Measurements from ENCODE around the gene ALK.

Gene ALK

GRCh38 chr2:29276151-29276550, 645.2 kb downstream of the ALK start:
- H3K4me1 ChIP-seq (ENCODE audit: control insufficient read depth, insufficient read depth, low read length) = peaks cover 2% of the 10 kb centered on the region
- TF ChIP-seq ZIC2 (tag by site-specific recombination; IDR thresholded peaks at IDR 0.05) = peak; percentile 86
- TF ChIP-seq ZNF350 (tag by site-specific recombination; IDR thresholded peaks at IDR 0.05) = no peak
- H3K9me3 ChIP-seq (ENCODE audit: control insufficient read depth, insufficient read depth, low read depth, low read length) = no peaks in the 10 kb centered on the region
- no peak overlapping the region for H3K27ac ChIP-seq (ENCODE audit: extremely low read depth, low read depth, low read length)
- POLR2A ChIA-PET = no interaction called here
- CTCF ChIA-PET = no interaction called here
- H3K36me3 ChIP-seq (ENCODE audit: control insufficient read depth in 2 of 2, insufficient read depth in 1 of 2, low read length in 2 of 2) = no peaks in the 10 kb centered on the region
- no peak overlapping the region for H3K4me3 ChIP-seq (ENCODE audit: low read depth, low read length)

DNA sequence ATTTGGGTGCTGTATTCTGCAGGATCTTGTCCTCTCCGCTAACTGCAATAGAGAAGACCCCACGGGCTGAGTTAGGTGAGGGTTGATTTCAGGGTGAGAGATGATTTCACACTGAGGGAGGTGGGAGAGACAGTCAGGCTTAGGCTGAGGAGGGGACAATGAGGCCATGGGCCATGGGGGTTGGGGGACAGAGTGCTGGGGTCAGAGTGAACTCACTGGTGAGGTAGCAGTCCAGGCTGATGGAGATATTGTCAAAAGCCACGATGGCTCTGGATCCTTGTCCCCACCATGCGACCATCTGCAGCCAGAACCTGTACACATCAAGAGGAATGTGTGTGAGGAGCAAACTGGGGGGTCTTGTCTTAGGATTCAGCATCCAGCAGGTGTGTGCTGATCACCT, 646.2 kb downstream of the ALK start:
- no peak for TF ChIP-seq TCF7L2 (IDR thresholded peaks at IDR 0.05; ENCODE audit: borderline replicate concordance, low read depth, low read length)
- no peak for TF ChIP-seq ZBTB48 (tag by site-specific recombination; IDR thresholded peaks at IDR 0.05)
- TF ChIP-seq ZNF610 (tag by site-specific recombination; IDR thresholded peaks at IDR 0.05; ENCODE audit: borderline replicate concordance) = no peak
- TF ChIP-seq BCL11A (tag by site-specific recombination; IDR thresholded peaks at IDR 0.05; ENCODE audit: low read depth) = no peak
- H3K27ac ChIP-seq (ENCODE audit: extremely low read depth, low read depth, low read length) = no peak overlapping the region
- POLR2A ChIA-PET = no interaction called here
- H3K36me3 ChIP-seq (ENCODE audit: control insufficient read depth in 2 of 2, insufficient read depth in 1 of 2, low read length in 2 of 2) = no peaks in the 10 kb centered on the region
- H3K9me3 ChIP-seq (ENCODE audit: control insufficient read depth, insufficient read depth, low read depth, low read length) = no peaks in the 10 kb centered on the region
- H3K4me3 ChIP-seq (ENCODE audit: low read depth, low read length) = no peak overlapping the region
- CTCF ChIA-PET = interaction anchor here (0.7 to 0.8 kb wide), 2 partner anchors 17 to 158 kb away, joined by 3 read pairs; no protein-coding TSS in a partner anchor
- H3K4me1 ChIP-seq (ENCODE audit: control insufficient read depth, insufficient read depth, low read length) = no peaks in the 10 kb centered on the region

- TF ChIP-seq, protein P1, sequence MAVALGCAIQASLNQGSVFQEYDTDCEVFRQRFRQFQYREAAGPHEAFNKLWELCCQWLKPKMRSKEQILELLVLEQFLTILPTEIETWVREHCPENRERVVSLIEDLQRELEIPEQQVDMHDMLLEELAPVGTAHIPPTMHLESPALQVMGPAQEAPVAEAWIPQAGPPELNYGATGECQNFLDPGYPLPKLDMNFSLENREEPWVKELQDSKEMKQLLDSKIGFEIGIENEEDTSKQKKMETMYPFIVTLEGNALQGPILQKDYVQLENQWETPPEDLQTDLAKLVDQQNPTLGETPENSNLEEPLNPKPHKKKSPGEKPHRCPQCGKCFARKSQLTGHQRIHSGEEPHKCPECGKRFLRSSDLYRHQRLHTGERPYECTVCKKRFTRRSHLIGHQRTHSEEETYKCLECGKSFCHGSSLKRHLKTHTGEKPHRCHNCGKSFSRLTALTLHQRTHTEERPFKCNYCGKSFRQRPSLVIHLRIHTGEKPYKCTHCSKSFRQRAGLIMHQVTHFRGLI (tag by site-specific recombination; IDR thresholded peaks at IDR 0.05) = no peak
- TF ChIP-seq HOXD13 (CRISPR knock-in tag; IDR thresholded peaks at IDR 0.05; ENCODE audit: borderline replicate concordance) (no peak), ZNF558 (tag by site-specific recombination; IDR thresholded peaks at IDR 0.05) (no peak), ZNF530 (tag by site-specific recombination; IDR thresholded peaks at IDR 0.05; ENCODE audit: low read depth) (no peak), ZNF473 (tag by site-specific recombination; IDR thresholded peaks at IDR 0.05) (no peak), ZNF140 (tag by site-specific recombination; IDR thresholded peaks at IDR 0.05) (no peak), ZNF843 (tag by site-specific recombination; IDR thresholded peaks at IDR 0.05) (no peak), ZNF239 (tag by site-specific recombination; IDR thresholded peaks at IDR 0.05) (no peak), ZNF621 (tag by site-specific recombination; IDR thresholded peaks at IDR 0.05) (no peak), ZNF274 (IDR thresholded peaks at IDR 0.05; ENCODE audit: low read length) (no peak), ZNF274 (tag by site-specific recombination; IDR thresholded peaks at IDR 0.05; ENCODE audit: borderline replicate concordance) (no peak)
- TF ChIP-seq, protein P2, sequence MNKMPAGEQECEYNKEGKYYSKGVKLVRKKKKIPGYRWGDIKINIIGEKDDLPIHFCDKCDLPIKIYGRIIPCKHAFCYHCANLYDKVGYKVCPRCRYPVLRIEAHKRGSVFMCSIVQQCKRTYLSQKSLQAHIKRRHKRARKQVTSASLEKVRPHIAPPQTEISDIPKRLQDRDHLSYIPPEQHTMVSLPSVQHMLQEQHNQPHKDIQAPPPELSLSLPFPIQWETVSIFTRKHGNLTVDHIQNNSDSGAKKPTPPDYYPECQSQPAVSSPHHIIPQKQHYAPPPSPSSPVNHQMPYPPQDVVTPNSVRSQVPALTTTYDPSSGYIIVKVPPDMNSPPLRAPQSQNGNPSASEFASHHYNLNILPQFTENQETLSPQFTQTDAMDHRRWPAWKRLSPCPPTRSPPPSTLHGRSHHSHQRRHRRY (tag by site-specific recombination; IDR thresholded peaks at IDR 0.05) = no peak
- TF ChIP-seq, protein P3, sequence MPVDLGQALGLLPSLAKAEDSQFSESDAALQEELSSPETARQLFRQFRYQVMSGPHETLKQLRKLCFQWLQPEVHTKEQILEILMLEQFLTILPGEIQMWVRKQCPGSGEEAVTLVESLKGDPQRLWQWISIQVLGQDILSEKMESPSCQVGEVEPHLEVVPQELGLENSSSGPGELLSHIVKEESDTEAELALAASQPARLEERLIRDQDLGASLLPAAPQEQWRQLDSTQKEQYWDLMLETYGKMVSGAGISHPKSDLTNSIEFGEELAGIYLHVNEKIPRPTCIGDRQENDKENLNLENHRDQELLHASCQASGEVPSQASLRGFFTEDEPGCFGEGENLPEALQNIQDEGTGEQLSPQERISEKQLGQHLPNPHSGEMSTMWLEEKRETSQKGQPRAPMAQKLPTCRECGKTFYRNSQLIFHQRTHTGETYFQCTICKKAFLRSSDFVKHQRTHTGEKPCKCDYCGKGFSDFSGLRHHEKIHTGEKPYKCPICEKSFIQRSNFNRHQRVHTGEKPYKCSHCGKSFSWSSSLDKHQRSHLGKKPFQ (tag by site-specific recombination; IDR thresholded peaks at IDR 0.05) = no peak
- Histone ChIP-seq H3K9me3 (ENCODE audit: control insufficient read depth, insufficient read depth, low read depth, low read length) (no peaks in the 10 kb centered on the region), H3K4me1 (ENCODE audit: control insufficient read depth, insufficient read depth, low read length) (no peaks in the 10 kb centered on the region), H3K36me3 (ENCODE audit: control insufficient read depth in 2 of 2, insufficient read depth in 1 of 2, low read length in 2 of 2) (no peaks in the 10 kb centered on the region), H3K4me3 (ENCODE audit: low read depth, low read length) (no peak overlapping the region), H3K27ac (ENCODE audit: extremely low read depth, low read depth, low read length) (no peak overlapping the region)
- POLR2A ChIA-PET = no interaction called here
- CTCF ChIA-PET = interaction anchor here (0.5 kb wide), 1 partner anchor 442 kb away, joined by 3 read pairs; no protein-coding TSS in a partner anchor
Measured at GRCh38 chr2:29273685-29274611, 647.4 kb downstream of the ALK start.

All from HEK293 (cell line).